GM12873 (cell line): Measurements from ENCODE around the gene MT1B.

ENCODE experiments used
- CTCF ChIP-seq: IDR thresholded peaks from 2 replicates; pipeline ENCODE4 v1.5.1; 2012; ENCODE audit warnings: low read depth, mild to moderate bottlenecking, moderate library complexity, low read length, control low read depth; ENCODE audit not compliant: insufficient read depth; ENCODE audit errors: missing control alignments

MT1B gene

DNA sequence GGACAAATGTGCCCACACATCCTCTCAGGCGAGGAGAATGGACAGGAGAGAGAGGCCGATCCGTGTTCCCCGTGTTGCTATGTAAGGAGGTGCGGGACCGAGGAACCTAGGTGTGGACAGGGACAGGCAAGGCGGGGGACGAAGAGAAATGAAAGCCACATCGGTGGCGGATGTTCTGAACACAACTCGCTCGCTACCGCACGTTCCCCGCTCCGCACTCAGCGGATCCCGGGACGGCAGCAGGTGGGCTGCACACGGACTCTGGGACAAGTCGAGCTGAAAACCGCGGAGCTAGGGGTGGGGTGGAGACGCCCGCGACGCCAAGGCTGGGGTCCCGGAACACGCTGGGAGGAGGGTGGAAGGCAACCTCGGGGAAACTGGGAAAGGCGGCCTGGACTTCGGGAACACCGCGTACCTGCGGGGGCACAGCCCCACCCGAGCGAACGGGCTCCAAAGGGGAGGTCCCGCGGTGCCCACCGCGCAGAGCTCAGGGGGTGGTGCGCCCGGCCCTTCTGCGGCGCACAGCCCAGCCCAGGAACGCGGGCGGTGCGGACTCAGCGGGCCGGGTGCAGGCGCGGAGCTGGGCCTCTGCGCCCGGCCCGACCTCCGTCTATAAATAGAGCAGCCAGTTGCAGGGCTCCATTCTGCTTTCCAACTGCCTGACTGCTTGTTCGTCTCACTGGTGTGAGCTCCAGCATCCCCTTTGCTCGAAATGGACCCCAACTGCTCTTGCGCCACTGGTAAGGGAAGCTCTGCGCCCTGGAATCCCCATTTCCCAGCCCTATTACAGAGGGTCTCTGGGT lies 26.3 kb upstream of the MT1B start, which contains the start of gene MT1E:
Gene MT1E (plus strand): TSS at position 642 of the 803 bp plus-strand sequence. CDS start 71 bp downstream, at position 713.
- TF ChIP-seq CTCF: no peak

DNA sequence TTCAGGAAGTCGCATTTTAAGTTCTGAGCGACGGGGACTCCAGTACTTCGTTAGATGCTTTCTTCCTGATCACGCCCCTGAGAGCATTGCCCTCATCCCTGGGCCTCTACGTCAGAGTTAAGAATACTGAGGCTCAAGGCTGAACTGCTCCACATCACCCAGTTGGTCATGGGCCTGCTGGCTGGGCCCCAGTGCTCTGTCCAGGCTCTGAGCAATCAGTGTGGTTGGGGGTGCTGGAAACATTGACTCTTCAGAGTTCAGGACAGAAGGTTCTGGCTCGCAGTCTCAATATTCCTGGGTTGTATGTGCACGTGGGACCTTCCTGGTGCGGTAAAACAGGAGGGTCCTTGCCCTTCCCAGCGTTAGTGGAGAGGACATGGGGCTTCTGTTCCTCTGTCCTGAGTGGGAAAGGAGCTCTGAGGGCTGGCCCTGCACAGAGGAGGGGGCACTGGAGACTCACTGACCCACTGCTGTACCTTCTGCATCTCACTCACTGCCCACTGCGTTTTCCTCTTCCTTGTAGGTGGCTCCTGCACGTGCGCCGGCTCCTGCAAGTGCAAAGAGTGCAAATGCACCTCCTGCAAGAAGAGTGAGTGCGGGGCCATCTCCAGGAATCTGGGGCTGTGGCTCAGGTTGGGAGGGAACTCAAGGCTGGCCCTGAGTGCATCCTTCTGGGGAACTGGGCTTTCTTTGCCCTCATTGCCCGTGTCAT lies 25.6 kb upstream of the MT1B start:
- no peak for TF ChIP-seq CTCF

DNA sequence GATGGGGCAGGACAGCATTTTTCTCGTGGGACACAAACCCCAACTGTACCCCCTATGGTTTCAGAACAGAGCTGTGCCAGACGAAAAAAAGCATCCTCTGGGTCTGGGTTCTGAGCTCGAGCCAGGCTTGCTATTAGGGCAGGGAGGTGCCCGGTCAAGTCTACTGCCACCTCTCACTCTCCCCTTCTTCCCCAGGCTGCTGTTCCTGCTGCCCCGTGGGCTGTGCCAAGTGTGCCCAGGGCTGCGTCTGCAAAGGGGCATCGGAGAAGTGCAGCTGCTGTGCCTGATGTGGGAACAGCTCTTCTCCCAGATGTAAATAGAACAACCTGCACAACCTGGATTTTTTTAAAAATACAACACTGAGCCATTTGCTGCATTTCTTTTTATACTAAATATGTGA lies 25.0 kb upstream of the MT1B start:
- no peak for TF ChIP-seq CTCF

DNA sequence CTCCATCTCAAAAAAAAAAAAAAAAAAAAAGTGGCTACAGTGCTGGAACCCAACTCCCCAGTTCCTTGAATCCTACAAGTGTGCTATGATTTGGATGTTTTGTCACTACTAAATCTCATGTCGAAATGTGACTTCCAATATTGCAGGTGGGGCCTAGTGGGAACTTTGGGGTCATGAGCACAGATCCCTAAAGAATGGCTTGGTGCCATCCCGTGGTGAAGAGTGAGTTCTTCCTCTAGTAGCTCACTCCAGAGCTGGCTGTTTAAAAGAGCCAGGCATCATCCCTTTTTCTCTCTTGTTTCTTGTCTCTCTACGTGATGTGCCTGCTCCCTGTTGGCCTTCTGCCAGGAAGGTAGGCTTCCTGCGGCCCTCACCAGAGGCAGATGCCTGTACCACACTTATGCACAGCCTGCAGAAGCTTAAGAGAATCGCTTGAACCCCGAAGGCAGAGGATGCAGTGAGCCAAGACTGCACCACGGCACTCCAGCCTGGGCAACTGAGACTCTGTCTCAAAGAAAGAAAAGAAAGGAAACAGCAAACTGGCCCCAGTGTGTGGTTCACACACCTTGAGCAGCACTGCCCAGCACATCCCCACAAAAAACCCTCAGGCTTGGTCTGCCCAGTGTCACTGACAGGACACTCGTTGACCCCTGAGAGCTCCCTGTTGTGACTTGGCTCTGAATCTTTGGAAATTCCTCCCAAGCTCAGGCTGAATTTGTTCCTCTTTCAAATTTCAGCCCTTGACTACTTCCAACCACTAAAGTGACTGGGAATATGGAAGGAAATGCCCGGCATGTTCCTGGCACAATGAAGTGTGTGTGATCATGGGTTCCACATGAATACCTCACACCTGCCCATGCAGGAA lies 23.0 kb upstream of the MT1B start:
- no peak for TF ChIP-seq CTCF

- TF ChIP-seq CTCF: no peak
These were observed 22.2 kb upstream of the MT1B start for GRCh38 chr16:56629531-56629930.

DNA sequence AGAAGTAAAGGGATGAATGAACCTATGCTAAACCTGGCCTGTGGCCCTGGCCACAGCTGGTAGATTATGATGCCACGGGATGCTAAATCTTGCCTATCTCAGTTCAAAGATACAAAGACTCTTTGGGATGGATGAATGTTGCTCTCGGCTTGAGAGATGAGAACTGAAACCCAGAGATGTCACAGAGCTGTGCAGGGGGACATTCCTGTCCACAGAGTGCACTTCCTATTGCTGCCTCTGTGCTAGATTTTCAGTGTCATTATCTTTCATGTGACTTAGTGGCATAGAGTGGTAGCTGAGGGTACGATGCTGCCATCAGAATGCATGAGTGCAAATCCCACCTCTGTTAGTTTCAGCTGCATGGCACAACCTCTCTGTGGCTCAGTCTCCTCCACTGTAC lies 21.6 kb upstream of the MT1B start:
- TF ChIP-seq CTCF: peak; percentile 47
